K562 (cell line): ENCODE data around the gene MFAP1. TPM values are rescaled to one million over a fixed set of nuclear protein-coding genes. Genes with fewer than 3 reads are reported as not detected.

Source experiments
- DNMT1 ChIP-seq: fragments of 450-650 bp; IDR thresholded peaks from 2 replicates; pipeline ENCODE4 v1.6.1; 2016; ENCODE audit warnings: antibody characterized with exemption, mild to moderate bottlenecking
- MGA ChIP-seq: fragments of 450-650 bp; IDR thresholded peaks from 2 replicates; pipeline ENCODE4 v1.6.1; 2016; ENCODE audit warnings: mild to moderate bottlenecking, moderate library complexity
- RERE ChIP-seq: sonication (generic); formaldehyde crosslinking; IDR thresholded peaks from 2 replicates; pipeline ENCODE4 v1.8.0; 2023; ENCODE audit warnings: missing genetic modification reagents, mild to moderate bottlenecking, borderline replicate concordance
- polyA plus RNA-seq, 8 experiments: library from polyadenylated mRNA; depleted of rRNA in 4 of 8; stranded (reverse) in 5 of 8; unstranded in 3 of 8; fragments of >200 nt; fragmentation: Nextera tagmentation in 2 of 8; fragmentation: Illumina TruSeq in 1 of 8; extraction: Ambion mirVana in 2 of 8; extraction: Trizol in 1 of 8; gene quantifications; 2 replicates each; pipeline versions ENCODE4 v1.2.1 to v1.2.3, GENCODE V29; 2011 to 2014; ENCODE audit warnings: inconsistent platforms in 1 of 8, missing spikeins in 1 of 8
- total RNA-seq, 7 experiments: library from RNA; depleted of rRNA in 6 of 7; stranded (reverse); fragments of >200 nt in 6 of 7; fragmentation: Illumina TruSeq in 2 of 7; extraction: Trizol in 2 of 7; gene quantifications; 2 replicates each; pipeline versions ENCODE4 v1.2.1 to v1.2.3, GENCODE V29; 2011 to 2021; ENCODE audit warnings: low replicate concordance in 1 of 7
- TF ChIP-seq, protein P1 (sequence below): sonication (generic); formaldehyde crosslinking; IDR thresholded peaks from 2 replicates; pipeline ENCODE4 v1.8.1; 2023; ENCODE audit warnings: mild to moderate bottlenecking, missing genetic modification reagents

MFAP1 gene
- total and polyA plus RNA-seq, 9 of the 15 experiments (the other 6 are each of a cell fraction or from before 2014, with no cell fraction given) = 34.9 to 64.1 (median 48.2) TPM

DNA sequence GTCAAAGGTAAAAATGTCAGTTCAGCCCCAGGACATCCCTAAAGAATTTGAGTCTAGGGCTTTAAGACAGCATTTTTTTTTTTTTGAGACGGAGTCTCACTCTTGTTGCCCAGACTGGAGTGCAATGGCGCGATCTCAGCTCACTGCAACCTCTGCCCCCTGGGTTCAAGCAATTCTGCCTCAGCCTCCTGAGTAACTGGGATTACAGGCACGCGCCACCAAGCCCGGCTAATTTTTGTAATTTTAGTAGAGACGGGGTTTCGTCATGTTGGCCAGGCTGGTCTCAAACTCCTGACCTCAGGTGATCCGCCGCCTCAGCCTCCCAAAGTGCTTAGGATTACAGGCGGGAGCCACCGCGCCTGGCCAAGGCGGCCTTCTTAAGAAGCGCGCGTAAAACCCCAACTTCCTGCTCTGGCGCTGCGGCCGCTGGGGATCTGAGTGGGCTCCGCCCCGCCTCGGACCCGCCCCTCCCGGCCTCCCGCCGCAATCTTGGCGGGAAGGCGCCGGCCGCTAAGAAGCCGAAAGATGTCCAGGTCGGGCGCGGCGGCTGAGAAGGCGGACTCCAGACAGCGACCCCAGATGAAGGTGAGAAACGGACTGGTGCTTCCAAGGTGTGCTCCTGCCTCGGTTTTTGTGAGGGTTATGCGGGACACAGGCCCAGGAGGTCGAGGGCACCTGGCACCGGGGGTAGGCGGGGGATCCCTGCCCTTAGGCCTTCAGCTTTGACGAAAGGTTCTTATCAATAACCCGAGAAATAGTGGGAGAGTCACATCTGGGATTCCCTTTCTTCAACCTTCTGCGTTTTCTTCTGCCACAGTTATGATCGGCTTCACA is 2.2 kb upstream of the MFAP1 start, which contains the start of gene WDR76 (continued):
- peak; percentile 87 for TF ChIP-seq MGA
- TF ChIP-seq, protein P1, sequence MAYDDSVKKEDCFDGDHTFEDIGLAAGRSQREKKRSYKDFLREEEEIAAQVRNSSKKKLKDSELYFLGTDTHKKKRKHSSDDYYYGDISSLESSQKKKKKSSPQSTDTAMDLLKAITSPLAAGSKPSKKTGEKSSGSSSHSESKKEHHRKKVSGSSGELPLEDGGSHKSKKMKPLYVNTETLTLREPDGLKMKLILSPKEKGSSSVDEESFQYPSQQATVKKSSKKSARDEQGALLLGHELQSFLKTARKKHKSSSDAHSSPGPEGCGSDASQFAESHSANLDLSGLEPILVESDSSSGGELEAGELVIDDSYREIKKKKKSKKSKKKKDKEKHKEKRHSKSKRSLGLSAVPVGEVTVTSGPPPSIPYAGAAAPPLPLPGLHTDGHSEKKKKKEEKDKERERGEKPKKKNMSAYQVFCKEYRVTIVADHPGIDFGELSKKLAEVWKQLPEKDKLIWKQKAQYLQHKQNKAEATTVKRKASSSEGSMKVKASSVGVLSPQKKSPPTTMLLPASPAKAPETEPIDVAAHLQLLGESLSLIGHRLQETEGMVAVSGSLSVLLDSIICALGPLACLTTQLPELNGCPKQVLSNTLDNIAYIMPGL (CRISPR knock-in tag) = 0 out of 2 replicates have a peak, but pooled peaks have one; percentile 37
- no peak for TF ChIP-seq RERE (CRISPR knock-in tag)
- TF ChIP-seq DNMT1 = no peak
